ENCODE results near the gene DLX2. TPM values are rescaled to one million over a fixed set of nuclear protein-coding genes. Genes with fewer than 3 reads are reported as not detected.

Gene DLX2
- total and polyA plus RNA-seq, 2 of the 13 experiments (the other 11 are each of a cell fraction or from before 2014, with no cell fraction given), result 0.07 to 0.15 TPM

DNA sequence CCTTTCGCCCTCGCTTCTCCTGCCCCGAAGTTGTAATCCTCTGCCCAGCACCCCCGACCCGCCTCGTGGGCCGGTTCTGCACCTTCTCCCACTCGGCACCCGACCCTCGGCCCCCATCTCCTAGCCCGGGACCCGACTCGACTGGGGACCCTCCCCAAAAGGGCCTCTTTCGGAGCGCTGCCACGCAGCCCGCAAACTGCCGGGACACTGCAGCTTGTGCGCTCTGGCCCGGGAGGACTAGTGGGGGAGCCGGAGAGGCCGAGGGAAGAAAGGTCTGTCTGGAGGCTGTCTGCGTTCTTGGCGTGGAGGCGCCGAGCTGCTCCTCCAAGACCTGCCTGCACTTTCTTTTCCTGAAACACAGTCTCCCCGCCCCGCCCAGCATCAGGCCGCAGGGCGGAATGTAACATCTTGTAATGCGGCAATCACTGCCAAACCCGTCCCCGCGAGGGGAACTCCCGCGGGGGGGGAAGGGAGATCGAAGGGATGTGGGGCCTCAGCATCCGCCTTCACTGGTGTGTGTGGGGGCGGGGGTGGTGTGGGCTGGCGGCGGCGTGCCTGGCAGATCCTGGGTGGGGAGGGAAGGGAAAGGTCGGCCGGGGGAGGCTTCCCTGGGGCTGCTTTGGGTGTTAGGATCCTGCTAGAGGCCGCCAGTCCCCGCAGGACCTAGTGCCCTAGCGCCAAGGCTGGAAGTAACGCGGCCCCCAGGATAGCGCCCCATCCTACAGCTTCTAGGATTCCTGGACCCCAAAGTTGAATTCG lies 7.4 kb downstream of the DLX2 start (continued):
- TF ChIP-seq, protein P1, sequence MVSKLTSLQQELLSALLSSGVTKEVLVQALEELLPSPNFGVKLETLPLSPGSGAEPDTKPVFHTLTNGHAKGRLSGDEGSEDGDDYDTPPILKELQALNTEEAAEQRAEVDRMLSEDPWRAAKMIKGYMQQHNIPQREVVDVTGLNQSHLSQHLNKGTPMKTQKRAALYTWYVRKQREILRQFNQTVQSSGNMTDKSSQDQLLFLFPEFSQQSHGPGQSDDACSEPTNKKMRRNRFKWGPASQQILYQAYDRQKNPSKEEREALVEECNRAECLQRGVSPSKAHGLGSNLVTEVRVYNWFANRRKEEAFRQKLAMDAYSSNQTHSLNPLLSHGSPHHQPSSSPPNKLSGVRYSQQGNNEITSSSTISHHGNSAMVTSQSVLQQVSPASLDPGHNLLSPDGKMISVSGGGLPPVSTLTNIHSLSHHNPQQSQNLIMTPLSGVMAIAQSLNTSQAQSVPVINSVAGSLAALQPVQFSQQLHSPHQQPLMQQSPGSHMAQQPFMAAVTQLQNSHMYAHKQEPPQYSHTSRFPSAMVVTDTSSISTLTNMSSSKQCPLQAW (CRISPR knock-in tag; IDR thresholded peaks at IDR 0.05), result peak; percentile 44; the same call in 1 of the 2 replicates
- no peak for TF ChIP-seq ZBTB42 (CRISPR knock-in tag; IDR thresholded peaks at IDR 0.05)
- TF ChIP-seq SPEN (CRISPR knock-in tag; IDR thresholded peaks at IDR 0.05; ENCODE audit: low read depth), result 0 out of 2 replicates have a peak, but pooled peaks have one; percentile 12
- no peak for TF ChIP-seq BRD4 (CRISPR knock-in tag; IDR thresholded peaks at IDR 0.05)
- TF ChIP-seq, protein P2, sequence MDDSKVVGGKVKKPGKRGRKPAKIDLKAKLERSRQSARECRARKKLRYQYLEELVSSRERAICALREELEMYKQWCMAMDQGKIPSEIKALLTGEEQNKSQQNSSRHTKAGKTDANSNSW (CRISPR knock-in tag; IDR thresholded peaks at IDR 0.05; ENCODE audit: borderline replicate concordance), result no peak
- TF ChIP-seq SRSF4 (IDR thresholded peaks at IDR 0.05; ENCODE audit: low read depth, low read length, poor library complexity, severe bottlenecking), result no peak
- TF ChIP-seq LCORL (IDR thresholded peaks at IDR 0.05), result no peak
- TF ChIP-seq LCORL (CRISPR knock-in tag; IDR thresholded peaks at IDR 0.05), result peak; percentile 20; the same call in 1 of the 2 replicates
- peak; percentile 80 for TF ChIP-seq ZNF263 (CRISPR knock-in tag; IDR thresholded peaks at IDR 0.05)
- TF ChIP-seq ZNF546 (CRISPR knock-in tag; conservative IDR thresholded peaks at IDR 0.05), result no peak
- TF ChIP-seq, protein P3, sequence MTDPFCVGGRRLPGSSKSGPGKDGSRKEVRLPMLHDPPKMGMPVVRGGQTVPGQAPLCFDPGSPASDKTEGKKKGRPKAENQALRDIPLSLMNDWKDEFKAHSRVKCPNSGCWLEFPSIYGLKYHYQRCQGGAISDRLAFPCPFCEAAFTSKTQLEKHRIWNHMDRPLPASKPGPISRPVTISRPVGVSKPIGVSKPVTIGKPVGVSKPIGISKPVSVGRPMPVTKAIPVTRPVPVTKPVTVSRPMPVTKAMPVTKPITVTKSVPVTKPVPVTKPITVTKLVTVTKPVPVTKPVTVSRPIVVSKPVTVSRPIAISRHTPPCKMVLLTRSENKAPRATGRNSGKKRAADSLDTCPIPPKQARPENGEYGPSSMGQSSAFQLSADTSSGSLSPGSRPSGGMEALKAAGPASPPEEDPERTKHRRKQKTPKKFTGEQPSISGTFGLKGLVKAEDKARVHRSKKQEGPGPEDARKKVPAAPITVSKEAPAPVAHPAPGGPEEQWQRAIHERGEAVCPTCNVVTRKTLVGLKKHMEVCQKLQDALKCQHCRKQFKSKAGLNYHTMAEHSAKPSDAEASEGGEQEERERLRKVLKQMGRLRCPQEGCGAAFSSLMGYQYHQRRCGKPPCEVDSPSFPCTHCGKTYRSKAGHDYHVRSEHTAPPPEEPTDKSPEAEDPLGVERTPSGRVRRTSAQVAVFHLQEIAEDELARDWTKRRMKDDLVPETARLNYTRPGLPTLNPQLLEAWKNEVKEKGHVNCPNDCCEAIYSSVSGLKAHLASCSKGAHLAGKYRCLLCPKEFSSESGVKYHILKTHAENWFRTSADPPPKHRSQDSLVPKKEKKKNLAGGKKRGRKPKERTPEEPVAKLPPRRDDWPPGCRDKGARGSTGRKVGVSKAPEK (CRISPR knock-in tag; IDR thresholded peaks at IDR 0.05; ENCODE audit: borderline replicate concordance), result peak; percentile 97
- 0 out of 2 replicates have a peak, but pooled peaks have one; percentile 19 for TF ChIP-seq BCL6 (CRISPR knock-in tag; IDR thresholded peaks at IDR 0.05)
- no peak for TF ChIP-seq NR2F1 (CRISPR knock-in tag; IDR thresholded peaks at IDR 0.05)
- TF ChIP-seq GLI4 (CRISPR knock-in tag; IDR thresholded peaks at IDR 0.05; ENCODE audit: borderline replicate concordance), result no peak
- TF ChIP-seq ZNF782 (CRISPR knock-in tag; IDR thresholded peaks at IDR 0.05; ENCODE audit: borderline replicate concordance), result 0 out of 2 replicates have a peak, but pooled peaks have one; percentile 42
- TF ChIP-seq GTF3A (CRISPR knock-in tag; conservative IDR thresholded peaks at IDR 0.05), result 0 out of 2 replicates have a peak, but pooled peaks have one; percentile 29
- TF ChIP-seq HNRNPL (IDR thresholded peaks at IDR 0.05; ENCODE audit: low read depth, low read length), result no peak
